Activated CD8-positive, alpha-beta T cell treated with anti-CD3 and anti-CD28 coated beads for 36 hours (primary cell): Measurements from ENCODE around the gene RO60. TPM values are rescaled to one million over a fixed set of nuclear protein-coding genes. Genes with fewer than 3 reads are reported as not detected.
"Not testable (repeated sequence)": the region's sequence is repeated elsewhere in the genome, so short reads cannot be mapped to it uniquely, and the experiment has no call there.

Source experiments
- ATAC-seq: fragments of 200-7000 bp; cut with Tn5 transposase; one replicate; pipeline ENCODE4 v1.10.0; 2021; ENCODE audit warnings: mild to moderate bottlenecking, moderate library complexity
- CTCF ChIA-PET: fragments of 350-600 bp; sonication (Branson Sonifier 250); formaldehyde crosslinking; loops from one replicate; lab custom pipeline; 2021; ENCODE audit warnings: antibody characterized with exemption; lab: Charles Lee
- POLR2A ChIA-PET: fragments of 350-600 bp; sonication (Branson Sonifier 250); formaldehyde crosslinking; loops from one replicate; lab custom pipeline; 2021; ENCODE audit warnings: antibody characterized with exemption; lab: Charles Lee
- DNase-seq: peaks from one replicate; pipeline ENCODE4 v3.0.0-alpha.2; 2020
- H3K27ac Mint-ChIP-seq: one replicate; pipeline ENCODE4 v1.8.0; 2021; ENCODE audit warnings: mild to moderate bottlenecking, mixed read lengths
- H3K27me3 Mint-ChIP-seq: one replicate; pipeline ENCODE4 v1.8.0; 2021; ENCODE audit warnings: mixed read lengths
- H3K36me3 Mint-ChIP-seq: one replicate; pipeline ENCODE4 v1.8.0; 2021; ENCODE audit warnings: low read depth, mixed read lengths
- H3K4me1 Mint-ChIP-seq: one replicate; pipeline ENCODE4 v1.8.0; 2021; ENCODE audit warnings: low read depth, mixed read lengths
- H3K4me3 Mint-ChIP-seq: one replicate; pipeline ENCODE4 v1.8.0; 2021; ENCODE audit warnings: mild to moderate bottlenecking, moderate library complexity, mixed read lengths
- H3K9me3 Mint-ChIP-seq: one replicate; pipeline ENCODE4 v1.8.0; 2021; ENCODE audit warnings: mixed read lengths
- intact Hi-C: fragments of 100-400 bp; cut with micrococcal nuclease; formaldehyde crosslinking; loops from one replicate; pipeline ENCODE4 v1.10.0; 2022
- total RNA-seq, 2 experiments: library from RNA; stranded (reverse); gene quantifications; one replicate each; pipeline ENCODE4 v1.2.3, GENCODE V29; 2021
- TF ChIP-seq, protein P1 (sequence below): fragments of 200-600 bp; IDR thresholded peaks from one replicate; pipeline ENCODE4 v1.8.0; 2022; ENCODE audit warnings: antibody characterized with exemption, mild to moderate bottlenecking

The RO60 gene
- total RNA-seq, 2 experiments from 2014 or later = 56.2 to 63.4 TPM

GRCh38 chr1:193033610-193034009, 25.8 kb upstream of the RO60 start:
- no peak for ATAC-seq
- Mint-ChIP-seq H3K27ac (no peak overlapping the region), H3K9me3 (no peaks in the 10 kb centered on the region), H3K4me3 (no peak overlapping the region), H3K36me3 (peaks cover 33% of the 10 kb centered on the region), H3K4me1 (peaks cover 29% of the 10 kb centered on the region), H3K27me3 (no peaks in the 10 kb centered on the region)
- CTCF ChIA-PET = no interaction called here
- intact Hi-C loops = no loop called here
- TF ChIP-seq, protein P1, sequence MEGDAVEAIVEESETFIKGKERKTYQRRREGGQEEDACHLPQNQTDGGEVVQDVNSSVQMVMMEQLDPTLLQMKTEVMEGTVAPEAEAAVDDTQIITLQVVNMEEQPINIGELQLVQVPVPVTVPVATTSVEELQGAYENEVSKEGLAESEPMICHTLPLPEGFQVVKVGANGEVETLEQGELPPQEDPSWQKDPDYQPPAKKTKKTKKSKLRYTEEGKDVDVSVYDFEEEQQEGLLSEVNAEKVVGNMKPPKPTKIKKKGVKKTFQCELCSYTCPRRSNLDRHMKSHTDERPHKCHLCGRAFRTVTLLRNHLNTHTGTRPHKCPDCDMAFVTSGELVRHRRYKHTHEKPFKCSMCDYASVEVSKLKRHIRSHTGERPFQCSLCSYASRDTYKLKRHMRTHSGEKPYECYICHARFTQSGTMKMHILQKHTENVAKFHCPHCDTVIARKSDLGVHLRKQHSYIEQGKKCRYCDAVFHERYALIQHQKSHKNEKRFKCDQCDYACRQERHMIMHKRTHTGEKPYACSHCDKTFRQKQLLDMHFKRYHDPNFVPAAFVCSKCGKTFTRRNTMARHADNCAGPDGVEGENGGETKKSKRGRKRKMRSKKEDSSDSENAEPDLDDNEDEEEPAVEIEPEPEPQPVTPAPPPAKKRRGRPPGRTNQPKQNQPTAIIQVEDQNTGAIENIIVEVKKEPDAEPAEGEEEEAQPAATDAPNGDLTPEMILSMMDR = no peak
- POLR2A ChIA-PET = interaction anchor here (2.3 kb wide), 1 partner anchor 25 kb away, joined by 7 read pairs; the partner anchor contains the start of genes RO60 and UCHL5
- DNase-seq = no peak

- no peak for ATAC-seq
- Mint-ChIP-seq H3K9me3 (no peaks in the 10 kb centered on the region), H3K27me3 (no peaks in the 10 kb centered on the region), H3K27ac (no peak overlapping the region), H3K4me3 (no peak overlapping the region), H3K4me1 (peaks cover 43% of the 10 kb centered on the region), H3K36me3 (peaks cover 46% of the 10 kb centered on the region)
- intact Hi-C loops = no loop called here
- no peak for DNase-seq
- ChIA-PET CTCF (no interaction called here), POLR2A (no interaction called here)
- TF ChIP-seq, protein P1 = no peak
Measured at GRCh38 chr1:193036337-193037047, 22.9 kb upstream of the RO60 start.

GRCh38 chr1:193040011-193040410, 19.4 kb upstream of the RO60 start:
- Mint-ChIP-seq H3K36me3 (peaks cover 46% of the 10 kb centered on the region), H3K27ac (no peak overlapping the region), H3K4me3 (no peak overlapping the region), H3K4me1 (peaks cover 46% of the 10 kb centered on the region), H3K9me3 (no peaks in the 10 kb centered on the region), H3K27me3 (no peaks in the 10 kb centered on the region)
- POLR2A ChIA-PET = interaction anchor here (2.5 kb wide), 1 partner anchor 19 kb away, joined by 8 read pairs; the partner anchor contains the start of genes RO60 and UCHL5
- intact Hi-C loops = no loop called here
- CTCF ChIA-PET = interaction anchor here (1.7 kb wide), 1 partner anchor 19 kb away, joined by 4 read pairs; the partner anchor contains the start of genes RO60 and UCHL5
- no peak for DNase-seq
- no peak for ATAC-seq
- TF ChIP-seq, protein P1 = no peak

- H3K36me3 Mint-ChIP-seq = peaks cover 42% of the 10 kb centered on the region
- peaks cover 26% of the 10 kb centered on the region for H3K4me1 Mint-ChIP-seq
- POLR2A ChIA-PET = interaction anchor here (1.3 kb wide), 1 partner anchor 16 kb away, joined by 5 read pairs; the partner anchor contains the start of gene UCHL5
- intact Hi-C loops = no loop called here
- no peaks in the 10 kb centered on the region for H3K9me3 Mint-ChIP-seq
- ATAC-seq (no peak), DNase-seq (no peak)
- no peak overlapping the region for H3K4me3 Mint-ChIP-seq
- peak overlapping the region; percentile 23 for H3K27ac Mint-ChIP-seq
- TF ChIP-seq, protein P1 = no peak
- CTCF ChIA-PET = interaction anchor here (1.2 to 1.6 kb wide), 2 partner anchors 16 to 33 kb away, joined by 3 to 4 read pairs; partner anchors contain the start of genes RO60 and UCHL5
- no peaks in the 10 kb centered on the region for H3K27me3 Mint-ChIP-seq
Measured at GRCh38 chr1:193042766-193043691, 16.4 kb upstream of the RO60 start.

- H3K9me3 Mint-ChIP-seq, intact Hi-C loops, DNase-seq, CTCF ChIA-PET, ATAC-seq, H3K27me3 Mint-ChIP-seq, H3K27ac Mint-ChIP-seq, H3K4me1 Mint-ChIP-seq, H3K4me3 Mint-ChIP-seq: not testable (repeated sequence)
- peaks cover 28% of the 10 kb centered on the region for H3K36me3 Mint-ChIP-seq
- POLR2A ChIA-PET = interaction anchor here (2.6 kb wide), 1 partner anchor 9 kb away, joined by 10 read pairs; no protein-coding TSS in a partner anchor
Measured at GRCh38 chr1:193048913-193049312, 10.5 kb upstream of the RO60 start.
